ENCODE data around the gene LRRC74A.
"Not testable (repeated sequence)": the region's sequence is repeated elsewhere in the genome, so short reads cannot be mapped to it uniquely, and the experiment has no call there.

Gene LRRC74A

DNA sequence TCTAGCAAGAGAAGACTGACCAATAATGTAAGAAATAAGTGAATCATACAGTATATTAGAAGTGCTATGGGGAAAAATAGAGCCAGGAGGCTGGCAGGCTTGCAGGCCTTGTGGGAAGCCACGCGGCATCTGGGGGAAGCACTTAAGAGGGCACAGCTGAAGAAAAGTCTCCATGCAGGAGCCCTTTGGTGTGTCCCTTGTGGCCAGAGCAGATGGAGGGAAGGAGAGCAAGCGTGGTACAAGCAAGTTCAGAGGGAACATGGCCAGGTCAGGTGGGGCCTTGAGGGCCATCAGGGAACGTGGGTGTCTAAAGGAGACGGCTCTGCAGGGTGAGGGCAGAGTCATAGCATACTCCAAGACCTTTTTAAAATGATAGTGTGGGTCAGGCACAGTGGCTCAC lies 51.7 kb downstream of the LRRC74A start:
- Mint-ChIP-seq H3K4me3 (no peak overlapping the region), H3K4me1 (peaks cover 2% of the 10 kb centered on the region in 2 donors), H3K27me3 (peaks cover 7 to 10% of the 10 kb centered on the region in 2 donors), H3K9me3 (peaks cover 0 to 3% of the 10 kb centered on the region in 2 donors), H3K27ac (peak overlapping the region; percentile 21), H3K36me3 (peaks cover 0 to 2% of the 10 kb centered on the region in 2 donors)
- DNase-seq (no peak), ATAC-seq (replicated peaks) (no peak)

DNA sequence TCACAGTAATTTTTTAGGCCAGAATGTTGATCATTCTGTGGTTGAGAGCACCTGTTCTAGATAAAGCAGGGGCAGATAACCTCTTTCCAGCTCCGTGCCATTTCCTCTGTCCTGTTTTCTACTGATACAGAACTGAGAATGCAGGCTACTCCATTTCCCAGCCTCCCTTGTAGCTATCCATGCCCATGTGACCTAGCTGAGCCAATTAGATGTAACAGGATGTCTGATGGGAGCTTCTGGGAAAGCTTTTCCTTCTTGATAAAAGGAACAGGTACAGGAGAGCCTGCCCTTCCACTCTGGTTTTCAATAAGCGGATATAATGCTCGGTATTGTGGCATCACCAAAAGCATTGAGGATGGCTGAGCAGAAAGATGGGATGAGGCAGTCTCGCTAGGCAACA lies 54.2 kb downstream of the LRRC74A start:
- no peak for ATAC-seq (replicated peaks)
- Mint-ChIP-seq H3K36me3 (no peaks in the 10 kb centered on the region), H3K9me3 (no peaks in the 10 kb centered on the region), H3K4me1 (peaks cover 9 to 12% of the 10 kb centered on the region in 2 donors), H3K4me3 (no peak overlapping the region), H3K27ac (no peak overlapping the region), H3K27me3 (peaks cover 4 to 6% of the 10 kb centered on the region in 2 donors)
- DNase-seq = no peak

DNA sequence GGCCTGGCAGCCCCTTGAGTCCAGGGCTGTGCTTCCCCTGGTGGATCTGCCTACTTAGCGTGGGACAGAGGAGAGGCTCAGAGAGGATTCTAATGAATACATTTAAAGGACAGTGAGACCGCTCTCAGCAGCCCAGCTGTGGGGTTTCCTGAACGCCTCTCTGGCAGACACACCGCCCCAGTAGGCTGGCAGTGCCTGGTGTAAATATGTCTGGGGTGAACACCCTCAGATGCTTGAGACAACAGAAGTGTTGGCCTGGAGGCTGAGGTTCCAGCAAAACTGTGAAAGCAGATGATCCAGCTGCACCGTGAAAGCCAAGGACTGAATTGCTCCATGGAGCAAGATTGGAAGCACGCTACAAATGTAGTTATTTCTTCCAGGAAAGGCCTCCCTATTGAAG lies 55.1 kb downstream of the LRRC74A start:
- H3K27ac Mint-ChIP-seq = no peak overlapping the region
- ATAC-seq (replicated peaks) = no peak

DNA sequence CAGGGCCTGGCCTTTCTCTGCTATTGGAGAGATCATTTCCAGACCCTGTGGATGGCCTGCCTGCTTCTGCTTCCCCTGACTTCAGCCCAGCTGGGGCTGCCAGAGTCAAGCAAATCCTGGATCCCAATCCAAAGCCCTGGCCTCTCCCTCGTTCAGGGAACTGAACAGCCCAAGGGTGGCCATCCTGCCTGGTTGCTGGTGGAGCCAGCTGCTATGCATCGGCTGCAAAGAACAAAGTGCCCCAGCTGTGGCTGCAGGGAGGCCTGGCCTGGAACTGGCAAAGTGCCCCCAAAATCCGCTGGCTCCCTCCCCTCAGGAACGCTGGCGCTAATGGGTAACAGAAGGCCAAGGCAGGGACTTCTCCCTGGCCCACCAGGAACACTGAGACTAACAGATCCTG lies 56.4 kb downstream of the LRRC74A start:
- peaks cover 12% of the 10 kb centered on the region in 2 donors for H3K27me3 Mint-ChIP-seq
- DNase-seq = no peak
- ATAC-seq (replicated peaks) = no peak

More for the DNA sequence above, 55.1 kb downstream of the LRRC74A start:
- H3K9me3 Mint-ChIP-seq = no peaks in the 10 kb centered on the region
- H3K4me3 Mint-ChIP-seq = no peak overlapping the region
- peaks cover 9 to 12% of the 10 kb centered on the region in 2 donors for H3K4me1 Mint-ChIP-seq
- DNase-seq = no peak
- no peaks in the 10 kb centered on the region for H3K36me3 Mint-ChIP-seq
- H3K27me3 Mint-ChIP-seq = peaks cover 6 to 8% of the 10 kb centered on the region in 2 donors

DNA sequence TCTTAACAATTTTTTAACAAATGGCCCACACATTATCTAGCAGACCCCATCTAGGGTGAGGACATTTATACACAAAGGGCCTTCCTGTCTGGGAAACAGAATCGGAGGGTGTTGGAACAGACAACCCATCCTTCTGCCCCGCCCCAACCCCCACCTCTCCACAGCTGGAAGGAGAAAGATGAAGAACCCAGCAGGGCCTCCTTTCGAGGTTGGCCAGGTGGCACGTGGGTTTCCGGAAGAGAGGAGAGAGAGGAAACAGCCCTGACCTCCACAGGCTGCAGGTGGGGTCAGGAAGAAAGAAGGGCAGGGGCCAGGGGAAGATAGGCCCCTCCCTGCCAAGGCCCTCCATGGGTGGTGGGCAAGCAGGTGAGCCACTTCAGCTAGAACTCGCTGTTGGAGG lies 57.2 kb downstream of the LRRC74A start:
- no peak for DNase-seq
- H3K27me3 Mint-ChIP-seq = peaks cover 12 to 16% of the 10 kb centered on the region in 2 donors
- H3K4me3 Mint-ChIP-seq = no peak overlapping the region
- H3K4me1 Mint-ChIP-seq = peaks cover 9 to 12% of the 10 kb centered on the region in 2 donors
- no peak overlapping the region for H3K27ac Mint-ChIP-seq
- H3K9me3 Mint-ChIP-seq = no peaks in the 10 kb centered on the region
- ATAC-seq (replicated peaks) = no peak
- no peaks in the 10 kb centered on the region for H3K36me3 Mint-ChIP-seq

More for the DNA sequence above, 56.4 kb downstream of the LRRC74A start:
- Mint-ChIP-seq H3K9me3 (no peaks in the 10 kb centered on the region), H3K36me3 (no peaks in the 10 kb centered on the region), H3K27ac (peak overlapping the region; percentile 65), H3K4me1 (peaks cover 9 to 12% of the 10 kb centered on the region in 2 donors), H3K4me3 (no peak overlapping the region)

DNA sequence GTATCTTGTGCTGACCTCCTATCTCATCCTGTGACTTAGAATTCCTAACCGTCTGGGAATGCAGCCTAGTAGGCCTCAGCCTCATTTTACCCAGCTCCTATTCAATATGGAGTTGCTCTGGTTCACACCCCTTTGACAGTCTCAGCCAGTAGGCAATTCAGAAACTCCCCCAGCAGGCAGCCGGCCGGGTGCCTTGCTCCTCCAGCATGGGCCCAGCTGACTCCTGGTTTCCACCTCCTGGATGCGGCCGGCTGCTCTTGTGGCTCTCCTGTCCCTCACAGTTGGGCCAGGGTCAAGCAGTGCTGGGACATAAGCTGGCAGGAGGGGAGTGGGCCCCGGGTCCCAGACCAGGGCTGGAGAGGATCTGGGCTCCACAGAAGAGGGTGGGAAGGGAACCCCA lies 58.2 kb downstream of the LRRC74A start:
- H3K4me3 Mint-ChIP-seq = no peak overlapping the region

DNA sequence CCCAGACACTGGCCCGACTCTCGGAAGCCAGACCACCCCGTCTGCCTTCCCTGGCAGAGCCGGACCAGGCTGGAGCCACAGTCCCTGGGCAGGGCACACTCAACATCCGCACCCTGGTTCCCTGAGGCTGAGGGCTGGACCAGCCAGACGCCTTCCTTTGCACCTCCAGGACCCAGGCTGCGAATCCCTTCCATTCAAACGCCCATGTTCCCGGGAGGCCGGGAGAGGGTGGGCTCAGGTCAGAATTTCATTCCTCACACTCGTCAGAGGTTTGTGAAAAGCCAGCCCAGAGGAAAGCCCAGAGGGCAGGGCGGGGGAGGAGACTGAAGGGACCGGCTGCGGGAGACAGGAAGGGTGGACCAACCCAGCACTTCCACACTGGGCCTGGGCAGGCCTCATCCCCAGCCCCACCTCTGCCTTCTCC lies 58.7 kb downstream of the LRRC74A start:
- DNase-seq (no peak), ATAC-seq (replicated peaks) (no peak)
- Mint-ChIP-seq H3K9me3 (no peaks in the 10 kb centered on the region), H3K4me3 (no peak overlapping the region), H3K27me3 (peaks cover 8 to 17% of the 10 kb centered on the region in 2 donors), H3K27ac (no peak overlapping the region), H3K4me1 (peaks cover 9 to 12% of the 10 kb centered on the region in 2 donors), H3K36me3 (no peaks in the 10 kb centered on the region)

More for the DNA sequence above, 58.2 kb downstream of the LRRC74A start:
- Mint-ChIP-seq H3K4me1 (peaks cover 9 to 12% of the 10 kb centered on the region in 2 donors), H3K27ac (no peak overlapping the region), H3K36me3 (no peaks in the 10 kb centered on the region), H3K9me3 (no peaks in the 10 kb centered on the region), H3K27me3 (peaks cover 8 to 17% of the 10 kb centered on the region in 2 donors)
- DNase-seq = no peak
- ATAC-seq (replicated peaks) = no peak

DNA sequence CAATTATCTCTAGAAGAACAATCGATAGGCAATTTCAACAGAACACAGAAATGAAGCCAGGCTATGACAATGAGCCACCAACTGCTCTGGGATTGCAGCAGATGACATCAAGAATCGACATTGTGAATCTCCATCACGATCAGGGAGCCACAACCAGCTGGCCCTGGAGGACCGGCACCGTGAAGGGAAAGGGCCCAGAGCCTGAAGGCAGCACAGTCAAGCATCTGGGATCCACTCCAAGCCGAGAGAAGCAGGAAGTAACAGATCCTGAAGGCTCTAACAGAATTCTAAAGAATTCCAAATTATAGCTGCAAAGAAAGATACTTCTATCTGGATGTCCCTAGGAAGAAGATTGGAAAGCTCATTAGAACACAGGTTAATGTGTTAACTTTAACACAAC lies 61.0 kb downstream of the LRRC74A start:
- no peak overlapping the region for H3K27ac Mint-ChIP-seq
- no peaks in the 10 kb centered on the region for H3K36me3 Mint-ChIP-seq
- H3K4me3 Mint-ChIP-seq = no peak overlapping the region
- H3K4me1 Mint-ChIP-seq = peaks cover 9 to 12% of the 10 kb centered on the region in 2 donors
- no peaks in the 10 kb centered on the region for H3K9me3 Mint-ChIP-seq
- ATAC-seq (replicated peaks) (no peak), DNase-seq (no peak)
- H3K27me3 Mint-ChIP-seq = peaks cover 8 to 17% of the 10 kb centered on the region in 2 donors

DNA sequence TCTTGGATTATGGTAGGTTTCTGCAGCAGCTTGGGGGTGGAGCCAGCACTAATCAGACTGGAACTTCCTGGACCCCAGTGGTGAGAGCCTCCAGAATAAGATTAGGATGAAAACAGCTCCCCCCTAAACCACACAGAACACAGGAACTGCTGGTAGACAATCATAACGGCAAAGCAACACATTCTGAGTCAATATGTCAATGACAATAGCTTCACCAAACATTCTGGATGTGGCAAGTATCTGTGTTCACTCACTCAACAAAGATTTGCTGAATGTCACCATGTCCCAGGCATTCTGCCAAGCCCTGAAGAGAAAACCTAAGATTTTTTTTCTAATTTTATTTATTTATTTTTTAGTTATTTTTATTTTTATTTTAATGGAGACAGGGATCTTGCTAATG lies 65.2 kb downstream of the LRRC74A start:
- Mint-ChIP-seq H3K9me3 (peaks cover 0 to 4% of the 10 kb centered on the region in 2 donors), H3K27ac (no peak overlapping the region), H3K36me3 (peaks cover 3 to 4% of the 10 kb centered on the region in 2 donors), H3K4me3 (no peak overlapping the region), H3K4me1 (no peaks in the 10 kb centered on the region), H3K27me3 (peaks cover 6 to 8% of the 10 kb centered on the region in 2 donors)
- ATAC-seq (replicated peaks) (no peak), DNase-seq (no peak)

DNA sequence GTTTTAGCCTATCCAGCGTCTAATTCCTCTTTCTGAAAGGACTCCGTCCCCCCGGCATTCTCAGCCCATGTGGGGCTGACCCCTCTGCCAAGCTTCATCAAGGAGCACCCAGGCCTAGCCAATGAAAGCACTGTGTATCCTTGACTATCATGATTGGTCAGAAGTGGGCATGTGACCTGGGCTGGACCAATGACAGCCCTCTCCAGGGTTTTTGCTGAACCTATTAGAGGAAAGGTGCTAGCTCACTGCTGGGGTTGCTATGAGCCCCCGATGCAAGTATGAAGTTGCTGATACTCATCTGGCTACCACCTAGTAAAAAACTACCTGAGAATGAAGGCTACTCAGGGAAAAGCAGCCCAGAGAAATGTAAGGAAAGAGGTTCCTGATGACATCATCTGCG lies 68.1 kb downstream of the LRRC74A start:
- H3K9me3 Mint-ChIP-seq = peaks cover 0 to 4% of the 10 kb centered on the region in 2 donors
- H3K4me3 Mint-ChIP-seq = no peak overlapping the region
- ATAC-seq (replicated peaks) (peak; percentile 48 to 53), DNase-seq (no peak)
- H3K27me3 Mint-ChIP-seq = no peaks in the 10 kb centered on the region
- H3K27ac Mint-ChIP-seq = no peak overlapping the region
- H3K36me3 Mint-ChIP-seq = peaks cover 3 to 4% of the 10 kb centered on the region in 2 donors
- no peaks in the 10 kb centered on the region for H3K4me1 Mint-ChIP-seq

DNA sequence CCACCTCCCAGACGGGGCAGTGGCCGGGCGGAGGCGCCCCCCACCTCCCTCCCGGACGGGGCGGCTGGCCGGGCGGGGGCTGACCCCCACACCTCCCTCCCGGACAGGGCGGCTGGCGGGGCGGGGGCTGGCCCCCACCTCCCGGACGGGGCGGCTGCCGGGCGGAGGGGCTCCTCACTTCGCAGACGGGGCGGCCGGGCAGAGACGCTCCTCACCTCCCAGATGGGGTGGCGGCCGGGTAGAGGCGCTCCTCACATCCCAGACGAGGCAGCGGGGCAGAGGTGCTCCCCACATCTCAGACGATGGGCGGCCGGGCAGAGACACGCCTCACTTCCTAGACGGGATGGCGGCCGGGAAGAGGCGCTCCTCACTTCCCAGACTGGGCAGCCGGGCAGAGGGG lies 71.8 kb downstream of the LRRC74A start:
- H3K4me1 Mint-ChIP-seq; H3K4me3 Mint-ChIP-seq; DNase-seq; ATAC-seq (replicated peaks); H3K36me3 Mint-ChIP-seq; H3K9me3 Mint-ChIP-seq; H3K27ac Mint-ChIP-seq; H3K27me3 Mint-ChIP-seq: not testable (repeated sequence)

DNA sequence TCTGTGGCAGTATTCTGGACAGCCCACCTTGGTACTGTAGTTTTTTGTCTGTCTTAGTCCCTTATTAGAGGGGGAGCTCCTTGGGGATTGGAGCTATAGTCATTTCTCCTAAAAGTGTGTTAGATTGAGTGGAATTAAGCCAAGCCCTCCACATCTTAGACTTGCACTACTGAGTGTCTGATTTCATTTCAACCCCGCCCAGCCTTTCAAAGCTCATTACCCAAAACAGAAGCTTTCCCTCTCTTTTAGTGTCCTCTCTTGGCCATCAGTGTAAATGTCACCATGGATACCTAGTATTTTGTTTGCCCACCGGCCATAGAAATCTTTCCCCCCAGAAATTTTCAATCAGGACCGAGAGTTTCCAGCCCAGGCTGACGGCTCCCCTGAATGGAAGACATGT lies 74.5 kb downstream of the LRRC74A start:
- no peak for DNase-seq
- no peak for ATAC-seq (replicated peaks)
- peaks cover 4 to 6% of the 10 kb centered on the region in 2 donors for H3K27me3 Mint-ChIP-seq
- no peaks in the 10 kb centered on the region for H3K9me3 Mint-ChIP-seq
- H3K4me3 Mint-ChIP-seq = no peak overlapping the region
- H3K27ac Mint-ChIP-seq = no peak overlapping the region
- no peaks in the 10 kb centered on the region for H3K36me3 Mint-ChIP-seq
- peaks cover 12 to 22% of the 10 kb centered on the region in 2 donors for H3K4me1 Mint-ChIP-seq

DNA sequence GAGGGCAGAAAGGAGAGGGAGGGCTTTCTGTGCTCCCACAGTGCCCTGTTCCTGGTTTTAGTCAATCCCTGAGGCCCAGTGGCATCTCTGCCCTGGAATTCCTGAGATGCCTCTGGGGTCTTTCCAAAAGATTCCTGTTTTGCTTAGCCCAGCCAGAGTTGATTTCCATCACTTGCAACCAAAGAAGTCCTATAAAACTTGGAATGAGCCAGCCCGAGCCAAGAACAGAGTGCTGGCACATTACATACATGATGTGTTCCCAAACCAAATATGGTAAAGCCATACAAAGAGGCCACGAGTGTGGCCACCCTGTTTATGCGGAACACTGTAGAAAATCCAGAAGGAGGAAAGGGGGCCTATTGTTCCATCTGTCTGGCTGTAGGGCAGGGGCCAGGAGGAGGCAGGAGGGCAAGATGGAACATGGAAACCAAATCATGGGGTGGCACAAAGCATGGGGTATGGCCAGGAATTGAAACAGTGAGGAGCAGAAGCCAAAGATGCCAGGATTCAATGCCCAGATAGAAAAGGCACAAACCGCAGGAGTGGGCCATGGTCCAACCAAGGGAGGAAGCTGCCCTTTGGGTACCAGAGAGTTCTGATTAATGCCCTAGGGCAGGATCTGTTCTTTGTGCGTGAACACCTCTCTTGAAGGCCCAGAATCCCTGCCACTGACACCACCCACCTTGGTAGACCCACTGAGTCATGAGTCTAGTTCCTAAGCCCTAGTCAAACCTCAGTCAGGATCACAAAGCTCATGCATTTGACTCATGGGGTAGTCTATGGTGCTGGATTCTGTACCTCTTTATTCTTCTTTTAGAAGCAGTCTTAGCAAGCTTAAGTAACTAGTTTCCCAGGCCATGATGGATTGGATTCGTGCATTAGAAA lies 75.2 kb downstream of the LRRC74A start:
- H3K27ac Mint-ChIP-seq = no peak overlapping the region
- H3K4me1 Mint-ChIP-seq = peaks cover 12 to 22% of the 10 kb centered on the region in 2 donors
- H3K27me3 Mint-ChIP-seq = peaks cover 4 to 6% of the 10 kb centered on the region in 2 donors
- no peaks in the 10 kb centered on the region for H3K9me3 Mint-ChIP-seq
- no peak overlapping the region for H3K4me3 Mint-ChIP-seq
- ATAC-seq (replicated peaks) = no peak
- H3K36me3 Mint-ChIP-seq = no peaks in the 10 kb centered on the region
- DNase-seq = no peak

DNA sequence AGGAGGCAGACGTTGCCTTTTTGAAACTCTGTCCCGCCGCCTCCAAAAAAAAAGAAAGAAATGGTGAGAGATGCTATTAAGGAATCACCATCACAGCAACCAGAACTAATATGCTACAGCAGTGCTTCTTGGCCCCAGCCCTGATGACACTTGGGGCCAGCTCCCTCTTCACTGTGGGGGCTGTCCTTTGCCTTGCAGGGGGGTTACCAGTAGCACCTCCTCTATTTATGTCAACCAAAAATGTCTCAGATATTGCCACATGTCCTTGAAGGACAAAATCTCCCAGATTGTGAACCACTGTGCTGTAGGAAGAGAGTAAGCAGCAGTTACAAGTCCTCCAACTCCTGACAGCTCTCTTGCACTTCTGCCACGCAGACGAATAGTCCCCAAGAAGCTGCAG lies 76.4 kb downstream of the LRRC74A start:
- DNase-seq = no peak
- no peaks in the 10 kb centered on the region for H3K9me3 Mint-ChIP-seq
- peaks cover 12 to 22% of the 10 kb centered on the region in 2 donors for H3K4me1 Mint-ChIP-seq
- ATAC-seq (replicated peaks) = no peak
- H3K27ac Mint-ChIP-seq = no peak overlapping the region
- H3K36me3 Mint-ChIP-seq = no peaks in the 10 kb centered on the region
- peaks cover 4 to 6% of the 10 kb centered on the region in 2 donors for H3K27me3 Mint-ChIP-seq
- H3K4me3 Mint-ChIP-seq = no peak overlapping the region
